Measurements from ENCODE around the gene ZBTB40. TPM values are rescaled to one million over a fixed set of nuclear protein-coding genes. Genes with fewer than 3 reads are reported as not detected.

ZBTB40 gene
- total RNA-seq, 1 donor from 2014 or later = 32.1 TPM

Other genes starting within 250 kb of the ZBTB40 start
- gene EPHA8, start 111.6 kb downstream of the ZBTB40 start, total RNA-seq = not detected
- gene C1QA, start 184.8 kb downstream of the ZBTB40 start, total RNA-seq = 164 TPM
- 217 TPM for gene C1QC, start 191.8 kb downstream of the ZBTB40 start, total RNA-seq
- gene C1QB, start 201.4 kb downstream of the ZBTB40 start, total RNA-seq = 190 TPM